D341Med (cell line): ENCODE results near the gene PRKCSH.
"Not testable (repeated sequence)": the region's sequence is repeated elsewhere in the genome, so short reads cannot be mapped to it uniquely, and the experiment has no call there.

Experiments used
- DNase-seq: peaks from one replicate; pipeline ENCODE4 v3.0.0; 2012; ENCODE audit warnings: low spot score

Gene PRKCSH

GRCh38 chr19:11420429-11421370, 14.7 kb upstream of the PRKCSH start:
- no peak for DNase-seq

GRCh38 chr19:11421371-11422098, 13.9 kb upstream of the PRKCSH start:
- DNase-seq: no peak

- no peak for DNase-seq
These were observed 13.0 kb upstream of the PRKCSH start for GRCh38 chr19:11422163-11423065.

- no peak for DNase-seq
These were observed 12.2 kb upstream of the PRKCSH start for GRCh38 chr19:11423164-11423790.

GRCh38 chr19:11423791-11424181, 11.6 kb upstream of the PRKCSH start:
- DNase-seq: no peak

- no peak for DNase-seq
These were observed 9.5 kb upstream of the PRKCSH start for GRCh38 chr19:11425719-11426457.

GRCh38 chr19:11426656-11427055, 8.8 kb upstream of the PRKCSH start:
- no peak for DNase-seq

- DNase-seq: not testable (repeated sequence)
These were observed 1.9 kb upstream of the PRKCSH start for GRCh38 chr19:11433526-11433925.

GRCh38 chr19:11434703-11435056, 755 bp upstream of the PRKCSH start:
- DNase-seq: no peak

GRCh38 chr19:11435833-11436313, 438 bp downstream of the PRKCSH start:
- peak; percentile 47 for DNase-seq

GRCh38 chr19:11437955-11438354, 2.5 kb downstream of the PRKCSH start:
- no peak for DNase-seq

- DNase-seq: no peak
These were observed 8.6 kb downstream of the PRKCSH start for GRCh38 chr19:11444059-11444458.

GRCh38 chr19:11445141-11445540, 9.7 kb downstream of the PRKCSH start:
- DNase-seq: no peak

GRCh38 chr19:11446271-11446651, 10.8 kb downstream of the PRKCSH start:
- no peak for DNase-seq

GRCh38 chr19:11446652-11447301, 11.3 kb downstream of the PRKCSH start:
- peak; percentile 90 for DNase-seq

- peak; percentile 38 for DNase-seq
These were observed 12.2 kb downstream of the PRKCSH start for GRCh38 chr19:11447347-11448262.

- DNase-seq: no peak
These were observed 13.0 kb downstream of the PRKCSH start for GRCh38 chr19:11448410-11448809.

- peak; percentile 26 for DNase-seq
These were observed 13.6 kb downstream of the PRKCSH start for GRCh38 chr19:11448923-11449554.
